PFSK-1 (cell line): ENCODE results near the gene YPEL1.

Experiments used
- FOXP2 ChIP-seq: optimal IDR thresholded peaks from 2 replicates; pipeline ENCODE3; 2011; ENCODE audit warnings: borderline replicate concordance, control low read depth, inconsistent platforms; ENCODE audit not compliant: insufficient read depth; ENCODE audit errors: extremely low read length, extremely low read depth
- POLR2AphosphoS5 ChIP-seq: IDR thresholded peaks from 2 replicates; pipeline ENCODE4 v1.6.1; 2012; ENCODE audit warnings: low read depth, mild to moderate bottlenecking, control low read depth, low read length, moderate library complexity
- REST ChIP-seq, 2 experiments: IDR thresholded peaks; 2 replicates each; pipeline versions ENCODE4 v1.6.1 to v1.8.0; 2011 to 2012; ENCODE audit warnings: low read depth in 2 of 2, low read length in 2 of 2, control low read depth in 1 of 2, inconsistent platforms in 1 of 2, mild to moderate bottlenecking in 1 of 2, moderate library complexity in 1 of 2; ENCODE audit not compliant: insufficient read depth in 1 of 2
- SIN3A ChIP-seq: IDR thresholded peaks from 2 replicates; pipeline ENCODE4 v1.6.1; 2012; ENCODE audit warnings: mild to moderate bottlenecking, low read length, moderate library complexity, borderline replicate concordance; ENCODE audit not compliant: insufficient read depth
- TAF1 ChIP-seq: IDR thresholded peaks from 2 replicates; pipeline ENCODE4 v1.6.1; 2012; ENCODE audit warnings: low read length, control low read depth, borderline replicate concordance; ENCODE audit not compliant: insufficient read depth

YPEL1 gene

GRCh38 chr22:21686634-21687393 is 48.8 kb downstream of the YPEL1 start:
- TF ChIP-seq POLR2AphosphoS5: no peak
- TF ChIP-seq FOXP2: no peak
- TF ChIP-seq TAF1: no peak
- no peak for TF ChIP-seq SIN3A
- no peak for TF ChIP-seq REST (IDR thresholded peaks at IDR 0.05; ENCODE audit: insufficient read depth in 1 of 2, low read depth in 2 of 2, low read length in 2 of 2)

- TF ChIP-seq TAF1 (no peak), SIN3A (no peak), POLR2AphosphoS5 (no peak), FOXP2 (no peak), REST (IDR thresholded peaks at IDR 0.05; ENCODE audit: insufficient read depth in 1 of 2, low read depth in 2 of 2, low read length in 2 of 2) (no peak)
Observed at GRCh38 chr22:21686193-21686608, 49.4 kb downstream of the YPEL1 start.

- TF ChIP-seq TAF1: no peak
- TF ChIP-seq POLR2AphosphoS5: no peak
- TF ChIP-seq SIN3A: no peak
- TF ChIP-seq REST (IDR thresholded peaks at IDR 0.05; ENCODE audit: insufficient read depth in 1 of 2, low read depth in 2 of 2, low read length in 2 of 2): no peak
- TF ChIP-seq FOXP2: no peak
Observed at GRCh38 chr22:21685164-21685513, 50.5 kb downstream of the YPEL1 start.

- TF ChIP-seq REST (IDR thresholded peaks at IDR 0.05; ENCODE audit: insufficient read depth in 1 of 2, low read depth in 2 of 2, low read length in 2 of 2) (no peak), TAF1 (no peak), POLR2AphosphoS5 (no peak), SIN3A (no peak), FOXP2 (no peak)
Observed at GRCh38 chr22:21684492-21685163, 51.0 kb downstream of the YPEL1 start.

GRCh38 chr22:21683401-21683811 is 52.2 kb downstream of the YPEL1 start:
- TF ChIP-seq SIN3A (no peak), TAF1 (no peak), FOXP2 (no peak), POLR2AphosphoS5 (no peak), REST (IDR thresholded peaks at IDR 0.05; ENCODE audit: insufficient read depth in 1 of 2, low read depth in 2 of 2, low read length in 2 of 2) (no peak)
